Liver (tissue), 3 donors: Measurements from ENCODE around the gene ZYX.

Source experiments
- FOXA1 ChIP-seq: IDR thresholded peaks from 2 replicates; pipeline ENCODE4 v1.6.1; 2016; ENCODE audit warnings: antibody characterized with exemption
- GABPA ChIP-seq, 2 donors: IDR thresholded peaks in 1 of 2; conservative IDR thresholded peaks in 1 of 2; 2 replicates each; pipeline ENCODE4 v1.6.1; 2016; ENCODE audit warnings: antibody characterized with exemption in 2 of 2, mild to moderate bottlenecking in 1 of 2, moderate library complexity in 1 of 2
- HNF4G ChIP-seq: IDR thresholded peaks from 2 replicates; pipeline ENCODE4 v1.6.1; 2016; ENCODE audit warnings: antibody characterized with exemption
- JUND ChIP-seq, 2 donors: IDR thresholded peaks; 2 replicates each; pipeline ENCODE4 v1.6.1; 2016; ENCODE audit warnings: antibody characterized with exemption in 2 of 2
- RAD21 ChIP-seq, 2 donors: IDR thresholded peaks; 2 replicates each; pipeline ENCODE4 v1.6.1; 2016; ENCODE audit warnings: antibody characterized with exemption in 2 of 2, mild to moderate bottlenecking in 2 of 2
- SP1 ChIP-seq: IDR thresholded peaks from 2 replicates; pipeline ENCODE4 v1.6.1; 2018; ENCODE audit warnings: antibody characterized with exemption, mild to moderate bottlenecking
- TAF1 ChIP-seq: conservative IDR thresholded peaks from 2 replicates; pipeline ENCODE4 v1.6.1; 2016; ENCODE audit warnings: antibody characterized with exemption, mild to moderate bottlenecking
- YY1 ChIP-seq: IDR thresholded peaks from 2 replicates; pipeline ENCODE4 v1.6.1; 2016; ENCODE audit warnings: antibody characterized with exemption, mild to moderate bottlenecking
- TF ChIP-seq, protein P1 (sequence below): fragments of 150-350 bp; IDR thresholded peaks from 2 replicates; pipeline ENCODE4 v1.5.1; 2017; ENCODE audit warnings: improper control_type of control experiment, low read depth, low read length; ENCODE audit not compliant: missing input control
- TF ChIP-seq, protein P2 (sequence below): IDR thresholded peaks from 2 replicates; pipeline ENCODE4 v1.6.1; 2016; ENCODE audit warnings: antibody characterized with exemption, mild to moderate bottlenecking
- TF ChIP-seq, protein P3 (sequence below): IDR thresholded peaks from 2 replicates; pipeline ENCODE4 v1.6.1; 2016; ENCODE audit warnings: antibody characterized with exemption
- donor health status: healthy.
- donor health status: healthy.

- TF ChIP-seq GABPA (IDR thresholded peaks at IDR 0.05 in 1 of 2, conservative IDR thresholded peaks at IDR 0.05 in 1 of 2), result no peak
- TF ChIP-seq, protein P1, sequence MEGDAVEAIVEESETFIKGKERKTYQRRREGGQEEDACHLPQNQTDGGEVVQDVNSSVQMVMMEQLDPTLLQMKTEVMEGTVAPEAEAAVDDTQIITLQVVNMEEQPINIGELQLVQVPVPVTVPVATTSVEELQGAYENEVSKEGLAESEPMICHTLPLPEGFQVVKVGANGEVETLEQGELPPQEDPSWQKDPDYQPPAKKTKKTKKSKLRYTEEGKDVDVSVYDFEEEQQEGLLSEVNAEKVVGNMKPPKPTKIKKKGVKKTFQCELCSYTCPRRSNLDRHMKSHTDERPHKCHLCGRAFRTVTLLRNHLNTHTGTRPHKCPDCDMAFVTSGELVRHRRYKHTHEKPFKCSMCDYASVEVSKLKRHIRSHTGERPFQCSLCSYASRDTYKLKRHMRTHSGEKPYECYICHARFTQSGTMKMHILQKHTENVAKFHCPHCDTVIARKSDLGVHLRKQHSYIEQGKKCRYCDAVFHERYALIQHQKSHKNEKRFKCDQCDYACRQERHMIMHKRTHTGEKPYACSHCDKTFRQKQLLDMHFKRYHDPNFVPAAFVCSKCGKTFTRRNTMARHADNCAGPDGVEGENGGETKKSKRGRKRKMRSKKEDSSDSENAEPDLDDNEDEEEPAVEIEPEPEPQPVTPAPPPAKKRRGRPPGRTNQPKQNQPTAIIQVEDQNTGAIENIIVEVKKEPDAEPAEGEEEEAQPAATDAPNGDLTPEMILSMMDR, result no peak
- TF ChIP-seq TAF1, result no peak
- TF ChIP-seq FOXA1, result no peak
- no peak for TF ChIP-seq YY1
- TF ChIP-seq, protein P2, sequence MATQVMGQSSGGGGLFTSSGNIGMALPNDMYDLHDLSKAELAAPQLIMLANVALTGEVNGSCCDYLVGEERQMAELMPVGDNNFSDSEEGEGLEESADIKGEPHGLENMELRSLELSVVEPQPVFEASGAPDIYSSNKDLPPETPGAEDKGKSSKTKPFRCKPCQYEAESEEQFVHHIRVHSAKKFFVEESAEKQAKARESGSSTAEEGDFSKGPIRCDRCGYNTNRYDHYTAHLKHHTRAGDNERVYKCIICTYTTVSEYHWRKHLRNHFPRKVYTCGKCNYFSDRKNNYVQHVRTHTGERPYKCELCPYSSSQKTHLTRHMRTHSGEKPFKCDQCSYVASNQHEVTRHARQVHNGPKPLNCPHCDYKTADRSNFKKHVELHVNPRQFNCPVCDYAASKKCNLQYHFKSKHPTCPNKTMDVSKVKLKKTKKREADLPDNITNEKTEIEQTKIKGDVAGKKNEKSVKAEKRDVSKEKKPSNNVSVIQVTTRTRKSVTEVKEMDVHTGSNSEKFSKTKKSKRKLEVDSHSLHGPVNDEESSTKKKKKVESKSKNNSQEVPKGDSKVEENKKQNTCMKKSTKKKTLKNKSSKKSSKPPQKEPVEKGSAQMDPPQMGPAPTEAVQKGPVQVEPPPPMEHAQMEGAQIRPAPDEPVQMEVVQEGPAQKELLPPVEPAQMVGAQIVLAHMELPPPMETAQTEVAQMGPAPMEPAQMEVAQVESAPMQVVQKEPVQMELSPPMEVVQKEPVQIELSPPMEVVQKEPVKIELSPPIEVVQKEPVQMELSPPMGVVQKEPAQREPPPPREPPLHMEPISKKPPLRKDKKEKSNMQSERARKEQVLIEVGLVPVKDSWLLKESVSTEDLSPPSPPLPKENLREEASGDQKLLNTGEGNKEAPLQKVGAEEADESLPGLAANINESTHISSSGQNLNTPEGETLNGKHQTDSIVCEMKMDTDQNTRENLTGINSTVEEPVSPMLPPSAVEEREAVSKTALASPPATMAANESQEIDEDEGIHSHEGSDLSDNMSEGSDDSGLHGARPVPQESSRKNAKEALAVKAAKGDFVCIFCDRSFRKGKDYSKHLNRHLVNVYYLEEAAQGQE, result no peak
- TF ChIP-seq HNF4G, result no peak
- TF ChIP-seq SP1, result no peak
- TF ChIP-seq RAD21 (IDR thresholded peaks at IDR 0.05), result no peak
- TF ChIP-seq, protein P3, sequence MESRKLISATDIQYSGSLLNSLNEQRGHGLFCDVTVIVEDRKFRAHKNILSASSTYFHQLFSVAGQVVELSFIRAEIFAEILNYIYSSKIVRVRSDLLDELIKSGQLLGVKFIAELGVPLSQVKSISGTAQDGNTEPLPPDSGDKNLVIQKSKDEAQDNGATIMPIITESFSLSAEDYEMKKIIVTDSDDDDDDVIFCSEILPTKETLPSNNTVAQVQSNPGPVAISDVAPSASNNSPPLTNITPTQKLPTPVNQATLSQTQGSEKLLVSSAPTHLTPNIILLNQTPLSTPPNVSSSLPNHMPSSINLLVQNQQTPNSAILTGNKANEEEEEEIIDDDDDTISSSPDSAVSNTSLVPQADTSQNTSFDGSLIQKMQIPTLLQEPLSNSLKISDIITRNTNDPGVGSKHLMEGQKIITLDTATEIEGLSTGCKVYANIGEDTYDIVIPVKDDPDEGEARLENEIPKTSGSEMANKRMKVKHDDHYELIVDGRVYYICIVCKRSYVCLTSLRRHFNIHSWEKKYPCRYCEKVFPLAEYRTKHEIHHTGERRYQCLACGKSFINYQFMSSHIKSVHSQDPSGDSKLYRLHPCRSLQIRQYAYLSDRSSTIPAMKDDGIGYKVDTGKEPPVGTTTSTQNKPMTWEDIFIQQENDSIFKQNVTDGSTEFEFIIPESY, result no peak
- TF ChIP-seq JUND (IDR thresholded peaks at IDR 0.05), result no peak
Observed at GRCh38 chr7:143382126-143382790, 1.1 kb downstream of the ZYX start.
